A549 treated with Mapracorat at 1 μM for 4 hours (cell line): ENCODE data around the gene RELT. TPM values are rescaled to one million over a fixed set of nuclear protein-coding genes. Genes with fewer than 3 reads are reported as not detected.

Source experiments
- total RNA-seq: library from RNA; stranded (reverse); fragments of 200-300 nt; extraction: Qiagen RNA extraction; gene quantifications from 5 replicates; pipeline ENCODE4 v1.2.3, GENCODE V29; 2022

Gene RELT, protein sequence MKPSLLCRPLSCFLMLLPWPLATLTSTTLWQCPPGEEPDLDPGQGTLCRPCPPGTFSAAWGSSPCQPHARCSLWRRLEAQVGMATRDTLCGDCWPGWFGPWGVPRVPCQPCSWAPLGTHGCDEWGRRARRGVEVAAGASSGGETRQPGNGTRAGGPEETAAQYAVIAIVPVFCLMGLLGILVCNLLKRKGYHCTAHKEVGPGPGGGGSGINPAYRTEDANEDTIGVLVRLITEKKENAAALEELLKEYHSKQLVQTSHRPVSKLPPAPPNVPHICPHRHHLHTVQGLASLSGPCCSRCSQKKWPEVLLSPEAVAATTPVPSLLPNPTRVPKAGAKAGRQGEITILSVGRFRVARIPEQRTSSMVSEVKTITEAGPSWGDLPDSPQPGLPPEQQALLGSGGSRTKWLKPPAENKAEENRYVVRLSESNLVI
- 5.8 to 9.0 TPM (median 8.0 TPM) in 5 replicates for total RNA-seq

DNA sequence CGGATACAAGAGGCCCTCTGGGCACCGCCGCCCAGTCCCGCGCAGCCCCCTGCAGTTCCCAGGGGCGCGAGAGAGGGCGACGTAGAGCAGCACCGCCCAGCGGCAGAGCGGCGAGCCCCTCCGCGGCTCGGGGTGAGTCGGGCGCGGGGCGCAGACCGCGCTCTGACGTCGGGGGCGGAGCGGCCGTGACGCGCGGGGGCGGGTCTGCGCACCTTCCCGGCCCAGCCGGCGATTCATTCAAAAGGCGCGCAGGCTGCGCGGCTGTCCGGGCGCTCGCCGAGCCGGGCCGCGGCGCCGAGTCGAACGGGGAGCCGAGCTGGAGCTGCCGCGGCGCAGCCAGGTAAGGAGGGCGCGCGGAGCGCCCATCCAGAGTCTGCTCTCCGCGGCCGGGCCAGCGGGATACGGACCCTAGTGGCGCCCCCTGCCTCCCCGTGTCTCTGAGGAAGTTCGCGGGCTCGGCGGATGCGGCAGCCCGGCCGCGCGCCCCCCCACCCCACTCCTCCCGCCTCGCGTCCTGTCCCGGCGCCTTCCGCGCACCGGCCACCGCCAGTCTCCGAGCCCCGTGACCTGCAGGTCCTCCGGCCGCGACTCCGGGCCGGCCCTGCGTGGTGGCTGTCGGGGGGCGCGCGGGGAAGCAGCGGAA lies at the start of gene RELT:
RELT (plus strand) TSS at position 240 of the 643 bp plus-strand sequence. CDS start 12,738 bp downstream, outside the sequence.

Other genes starting within 250 kb of the RELT start
- 8.4 to 13.0 TPM (median 9.9 TPM) in 5 replicates for gene FCHSD2, start 234.1 kb upstream of the RELT start, total RNA-seq
- 8.6 to 13.0 TPM (median 11.6 TPM) in 5 replicates for gene P2RY2, start 158.1 kb upstream of the RELT start, total RNA-seq
- 3.8 to 7.6 TPM (median 6.2 TPM) in 5 replicates for gene P2RY6, start 104.1 kb upstream of the RELT start, total RNA-seq
- gene ARHGEF17, start 68.1 kb upstream of the RELT start, total RNA-seq: 9.2 to 14.6 TPM (median 11.7 TPM) in 5 replicates
- gene FAM168A, start 221.7 kb downstream of the RELT start, total RNA-seq: 10.3 to 14.7 TPM (median 13.4 TPM) in 5 replicates